Inflammatory macrophage treated with lipopolysaccharide for 4 hours (primary cell): Measurements from ENCODE around the gene GNG4.
"Not testable (repeated sequence)": the region's sequence is repeated elsewhere in the genome, so short reads cannot be mapped to it uniquely, and the experiment has no call there.

Source experiments
- DNase-seq: peaks from one replicate; pipeline ENCODE4 v3.0.0-alpha.2; 2020

The GNG4 gene

DNA sequence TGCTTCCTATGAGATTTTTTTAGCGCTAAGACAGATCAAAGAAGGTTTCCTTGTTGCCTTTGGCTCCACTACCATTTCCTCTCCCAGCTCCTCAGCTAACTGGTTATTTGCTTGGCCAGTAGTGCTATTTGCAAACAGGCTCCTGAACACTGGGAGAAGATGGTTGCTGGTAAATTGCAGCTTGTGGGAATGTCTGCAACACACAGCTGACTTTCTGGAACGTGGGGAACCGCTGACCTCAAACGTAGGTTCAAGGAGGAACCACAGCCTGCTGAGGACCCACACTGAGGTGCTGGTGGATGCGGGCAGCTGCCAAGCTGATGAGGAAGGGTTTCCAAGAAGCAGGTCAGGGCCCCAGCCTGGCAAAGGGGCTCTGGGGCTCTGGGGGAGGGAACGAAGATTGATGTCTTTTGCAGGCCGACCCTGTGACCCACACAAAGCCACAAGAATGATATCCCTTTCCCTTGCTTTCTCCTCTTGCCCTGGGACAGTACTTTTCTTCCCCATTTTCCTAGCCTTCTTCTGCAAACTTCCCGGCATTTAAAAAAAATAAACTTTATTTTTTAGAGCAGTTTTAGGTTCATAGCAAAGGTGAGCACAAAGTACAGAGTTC, 24.8 kb downstream of the GNG4 start:
- no peak for DNase-seq

GRCh38 chr1:235622936-235623779, 26.4 kb downstream of the GNG4 start:
- no peak for DNase-seq

DNA sequence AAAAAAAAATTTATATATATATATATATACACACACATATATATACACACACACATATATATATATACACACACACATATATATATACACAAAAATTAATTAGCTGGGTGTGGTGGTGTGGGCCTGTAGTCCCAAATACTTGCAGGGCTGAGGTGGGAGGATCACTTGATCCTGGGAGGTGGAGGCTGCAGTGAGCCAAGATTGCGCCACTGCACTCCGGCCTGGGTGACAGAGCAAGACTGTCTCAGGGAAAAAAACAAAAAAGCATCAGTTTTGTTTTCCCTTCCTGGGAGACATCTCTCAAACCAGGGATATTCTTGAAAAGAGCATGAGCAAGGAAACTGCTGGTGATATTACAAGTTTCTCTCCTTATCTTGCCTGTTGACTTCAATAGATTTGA, 30.4 kb downstream of the GNG4 start:
- DNase-seq: peak; percentile 21

DNA sequence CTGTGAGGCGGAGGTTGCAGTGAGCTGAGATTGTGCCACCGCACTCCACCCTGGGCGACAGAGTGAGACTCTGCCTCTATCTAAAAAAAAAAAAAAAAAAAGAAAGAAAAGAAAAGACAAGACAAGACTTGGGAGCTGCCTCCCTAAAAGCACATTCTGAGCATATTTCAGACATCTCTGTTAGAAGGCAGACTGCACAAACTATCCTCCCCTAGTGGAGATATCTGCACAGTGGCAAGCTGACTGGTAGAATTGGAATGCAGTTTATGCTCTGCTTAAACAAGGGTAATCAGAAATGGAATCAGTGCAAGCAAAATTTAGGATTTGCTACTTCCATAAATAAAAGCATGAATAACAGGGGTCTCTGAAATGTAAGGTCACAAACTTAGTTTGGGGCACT, 31.8 kb downstream of the GNG4 start:
- DNase-seq: no peak

DNA sequence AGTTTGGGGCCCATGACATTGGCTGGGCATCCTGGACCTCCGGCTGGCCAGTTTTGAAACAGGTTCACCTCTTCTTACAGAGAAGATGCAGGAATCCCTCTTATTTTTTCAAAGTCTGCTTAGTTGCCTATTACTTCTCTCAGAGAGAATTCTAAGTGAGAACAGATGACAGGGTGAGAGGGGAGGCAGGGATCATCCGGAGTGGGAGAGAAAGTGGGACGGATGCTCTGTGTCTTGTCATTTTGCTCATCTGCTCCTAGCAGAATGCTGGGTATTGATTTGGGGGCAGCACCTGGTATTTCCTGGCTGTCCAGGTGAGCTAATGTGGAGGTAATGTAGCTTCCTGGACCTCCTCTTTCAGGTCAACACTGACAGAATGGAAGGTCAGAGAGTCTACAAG, 32.4 kb downstream of the GNG4 start:
- no peak for DNase-seq

DNA sequence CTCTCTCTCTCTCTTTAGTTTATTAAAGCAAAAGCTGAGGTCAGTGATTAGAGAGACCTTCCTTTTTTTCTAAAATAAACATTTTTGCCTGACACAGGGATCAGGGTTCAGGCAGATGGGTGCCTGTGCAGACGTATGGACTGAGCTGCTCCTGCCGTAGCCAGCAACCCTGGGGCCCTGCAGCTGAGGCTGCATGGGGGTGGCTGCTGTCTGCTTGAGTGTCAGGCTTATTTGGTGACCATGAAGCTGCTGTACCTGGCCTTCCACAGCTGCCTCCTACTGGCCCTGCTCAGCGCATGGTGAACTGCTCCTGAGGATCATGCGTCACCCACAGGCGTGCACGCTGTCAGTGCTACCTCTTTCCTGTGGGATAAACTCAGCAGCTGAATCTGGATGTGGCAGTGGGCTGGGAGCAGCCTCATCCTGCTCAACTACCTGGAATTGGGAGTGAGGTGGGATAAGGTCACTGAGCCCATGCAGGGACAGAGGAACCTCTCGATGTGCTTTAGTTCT, 35.1 kb downstream of the GNG4 start:
- no peak for DNase-seq

GRCh38 chr1:235613602-235614001, 36.0 kb downstream of the GNG4 start:
- DNase-seq: no peak

- DNase-seq: no peak
These were observed 36.8 kb downstream of the GNG4 start for GRCh38 chr1:235612761-235613160.

GRCh38 chr1:235610157-235610556, 39.4 kb downstream of the GNG4 start:
- no peak for DNase-seq

DNA sequence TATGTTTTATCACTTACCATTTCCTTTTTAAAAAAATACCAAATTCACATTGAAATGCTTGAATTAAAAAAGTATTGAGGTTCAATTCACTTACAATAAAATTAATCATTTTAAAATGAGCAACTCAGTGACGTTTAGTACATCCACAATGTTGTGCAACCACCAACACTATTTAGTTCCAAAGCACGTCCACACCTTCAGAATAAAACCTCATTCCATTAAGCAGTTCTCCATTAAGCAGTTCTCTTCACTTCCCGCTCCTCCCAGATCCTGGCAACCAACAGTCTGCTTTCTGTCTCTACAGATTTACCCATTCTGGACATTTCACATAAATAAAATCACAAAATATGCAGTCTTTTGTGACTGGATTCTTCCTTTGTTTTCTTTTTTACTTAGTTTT, 41.3 kb downstream of the GNG4 start:
- no peak for DNase-seq

GRCh38 chr1:235607284-235607683, 42.3 kb downstream of the GNG4 start:
- no peak for DNase-seq

DNA sequence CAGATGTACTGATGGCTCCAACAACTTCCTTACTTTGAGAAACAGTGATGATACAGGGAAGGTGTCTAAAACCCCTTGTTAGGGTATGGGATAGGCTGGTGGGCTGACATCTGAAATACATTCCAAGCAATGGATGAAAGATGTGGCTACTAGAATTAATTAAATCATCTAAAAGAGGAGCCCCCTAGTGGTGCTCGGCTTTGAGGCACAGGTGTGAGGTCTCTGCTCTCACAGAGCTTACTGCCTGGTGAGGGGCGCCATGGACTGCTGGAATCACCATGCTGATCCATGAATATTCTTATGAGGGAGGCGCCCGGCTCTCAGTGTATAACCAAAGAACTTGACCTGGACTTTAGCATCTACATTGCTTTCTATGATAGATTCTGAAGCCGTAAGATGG, 48.5 kb downstream of the GNG4 start:
- DNase-seq: peak; percentile 33

DNA sequence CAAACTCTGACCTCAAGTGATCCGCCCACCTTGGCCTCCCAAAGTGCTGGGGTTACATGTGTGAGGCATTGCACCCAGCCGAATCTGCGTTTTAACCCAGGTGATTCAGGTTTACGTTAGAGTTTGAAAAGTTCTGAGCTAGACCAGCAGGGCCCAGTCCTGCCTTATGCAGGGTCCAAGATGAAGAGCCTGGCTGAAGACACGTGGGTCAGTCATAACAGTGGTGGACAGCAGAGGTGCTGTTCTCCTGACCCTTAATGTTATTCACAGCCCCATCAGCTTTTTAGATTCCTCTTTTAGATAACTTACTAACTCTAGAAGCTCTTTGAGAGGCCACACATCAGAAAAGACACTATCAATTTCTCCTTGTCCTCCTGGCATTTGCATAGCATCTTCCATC, 50.0 kb downstream of the GNG4 start:
- no peak for DNase-seq

DNA sequence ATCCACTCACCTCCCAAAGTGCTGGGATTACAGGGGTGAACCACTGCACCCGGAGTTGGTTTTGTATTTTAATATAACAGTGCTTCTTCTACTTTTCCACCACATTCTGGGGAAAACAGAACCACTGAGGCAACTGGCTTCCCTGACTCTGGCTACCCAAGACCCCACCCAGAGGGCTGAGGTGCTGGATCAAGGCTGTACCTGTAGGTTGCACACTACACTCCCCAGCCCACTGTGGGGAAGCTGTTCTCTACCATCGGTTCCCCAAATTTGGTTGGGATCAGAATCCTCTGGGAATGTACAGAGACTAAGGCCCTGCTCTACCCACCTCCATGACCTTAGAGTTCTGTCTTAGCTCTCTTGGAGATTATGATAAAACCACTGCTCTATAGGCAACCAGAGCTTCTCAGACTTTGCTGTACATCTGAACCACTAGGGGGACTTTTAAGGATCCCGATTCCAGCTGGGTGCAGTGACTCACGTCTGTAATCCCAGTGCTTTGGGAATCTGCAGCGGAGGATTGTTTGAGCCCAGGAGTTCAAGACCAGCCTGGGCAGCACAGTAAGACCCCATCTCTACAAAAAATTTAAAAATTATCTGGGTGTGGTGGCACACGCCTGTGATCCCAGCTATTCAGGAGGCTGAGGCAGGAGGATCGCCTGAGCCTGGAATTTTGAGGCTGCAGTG, 51.6 kb downstream of the GNG4 start:
- peak; percentile 9 for DNase-seq

DNA sequence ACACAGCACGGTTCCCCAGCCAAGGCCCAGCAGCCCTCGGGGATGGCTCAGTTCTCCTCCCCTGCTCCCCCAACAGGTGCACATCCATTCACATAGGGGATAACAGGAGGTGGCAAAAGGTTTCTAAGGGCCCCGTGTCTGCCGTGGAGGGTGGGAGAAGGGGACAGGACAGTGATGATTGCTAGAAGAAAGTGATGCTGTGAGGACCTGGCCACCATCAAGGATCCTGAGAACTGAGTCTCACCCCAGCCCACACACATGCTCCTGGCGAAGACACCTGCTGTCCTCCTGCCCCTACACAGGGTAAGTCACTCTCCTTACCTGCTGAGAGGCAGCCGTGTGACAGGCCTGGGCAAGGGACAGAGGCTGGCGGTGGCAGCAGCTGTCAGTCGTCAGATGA, 54.5 kb downstream of the GNG4 start:
- no peak for DNase-seq

GRCh38 chr1:235594281-235594895, 55.2 kb downstream of the GNG4 start:
- DNase-seq: not testable (repeated sequence)

DNA sequence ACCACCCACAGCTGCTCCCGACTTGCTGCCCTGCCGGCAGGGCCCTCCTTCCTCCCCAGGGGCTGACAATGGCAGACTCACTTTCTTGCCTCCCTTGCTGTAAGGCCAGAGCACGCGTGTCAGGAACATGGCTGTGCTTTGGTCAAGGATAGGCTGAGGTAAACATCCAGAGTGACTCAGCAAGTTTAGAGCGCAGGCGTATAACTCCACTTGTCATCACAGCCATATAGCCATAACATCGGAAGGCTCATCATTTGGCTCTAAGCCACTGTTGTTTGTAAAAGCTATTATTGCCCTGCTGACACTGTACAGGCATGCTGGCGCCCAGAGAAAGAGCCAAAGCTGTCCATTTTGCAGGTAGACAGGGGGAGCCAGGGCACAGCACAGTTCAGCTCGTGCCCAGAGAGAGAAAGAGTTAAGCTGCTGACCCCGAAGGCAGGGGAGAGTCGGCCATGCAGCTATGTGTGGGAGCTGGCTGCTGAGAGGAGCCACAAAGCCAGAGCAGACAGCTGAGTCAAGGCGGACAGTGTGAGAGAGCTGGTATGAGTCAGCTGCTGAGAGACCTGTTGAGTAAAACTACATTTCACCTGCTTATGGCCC, 60.6 kb downstream of the GNG4 start:
- DNase-seq: no peak

DNA sequence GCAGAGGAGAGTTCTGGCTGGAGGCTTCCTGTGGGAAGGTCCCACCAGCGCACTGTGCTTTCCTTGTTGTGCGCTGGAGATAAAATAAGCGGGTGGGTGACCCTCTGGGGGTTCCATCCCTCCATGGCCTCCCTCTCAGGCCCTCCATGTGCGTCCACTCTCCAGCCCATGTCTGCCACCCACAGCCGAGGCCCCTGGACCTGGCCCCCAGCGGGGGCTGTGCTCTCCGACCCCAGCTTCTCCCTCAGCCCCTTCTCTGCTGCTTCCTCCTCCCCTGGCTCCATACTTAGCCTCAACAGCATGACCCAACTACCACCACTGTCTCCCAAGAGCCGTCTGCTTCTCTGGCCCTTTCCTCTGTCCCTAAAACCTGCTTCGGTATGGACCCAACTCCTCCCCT, 61.4 kb downstream of the GNG4 start:
- DNase-seq: no peak

- no peak for DNase-seq
These were observed 62.6 kb downstream of the GNG4 start for GRCh38 chr1:235586992-235587391.

DNA sequence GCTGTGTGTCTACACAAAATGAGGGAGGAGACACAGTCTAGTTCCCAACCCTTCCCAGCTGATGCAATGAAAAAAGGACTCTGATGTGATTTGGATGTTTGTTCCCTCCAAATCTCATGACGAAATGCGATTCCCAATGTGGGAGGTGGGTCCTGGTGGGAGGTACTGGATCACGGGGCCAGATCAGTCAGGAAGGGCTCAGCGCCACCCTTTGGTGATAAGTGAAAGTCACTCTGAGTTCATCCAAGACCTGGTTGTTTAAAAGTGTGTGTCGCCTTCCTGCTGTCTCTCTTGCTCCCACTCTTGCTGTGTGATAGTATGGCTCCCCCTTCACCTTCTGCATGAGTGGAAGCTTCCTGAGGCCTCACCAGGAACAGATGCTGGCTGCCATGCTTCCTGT, 63.2 kb downstream of the GNG4 start:
- no peak for DNase-seq

GRCh38 chr1:235584973-235585372, 64.6 kb downstream of the GNG4 start:
- no peak for DNase-seq

- peak; percentile 3 for DNase-seq
These were observed 66.0 kb downstream of the GNG4 start for GRCh38 chr1:235583511-235584001.

GRCh38 chr1:235582130-235582529, 67.5 kb downstream of the GNG4 start:
- no peak for DNase-seq
